ENCODE results near the gene WDR70.

DNA sequence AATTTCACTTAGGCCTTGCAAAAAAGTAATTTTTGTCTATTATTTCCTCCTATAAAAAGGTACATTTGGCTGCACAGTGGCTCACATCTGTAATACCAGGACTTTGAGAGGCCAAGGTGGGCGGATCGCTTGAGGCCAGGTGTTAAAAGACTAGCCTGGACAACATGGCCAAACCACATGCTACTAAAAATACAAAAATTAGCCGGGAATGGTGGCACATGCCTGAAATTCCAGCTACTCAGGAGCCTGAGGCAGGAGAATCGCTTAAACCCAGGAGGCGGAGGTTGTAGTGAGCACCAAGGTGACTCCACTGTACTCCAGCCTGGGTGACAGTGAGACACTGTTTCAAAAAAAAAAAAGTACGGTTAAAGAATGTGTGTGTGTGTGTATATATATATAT, 24.0 kb upstream of the WDR70 start:
- no peak for TF ChIP-seq CTCF (IDR thresholded peaks at IDR 0.05)
- TF ChIP-seq POLR2A (IDR thresholded peaks at IDR 0.05) = no peak

Measured in uterus (tissue), 2 donors.